HG02884 (cell line): ENCODE data around the gene HK2.
"Not testable (repeated sequence)": the region's sequence is repeated elsewhere in the genome, so short reads cannot be mapped to it uniquely, and the experiment has no call there.

Experiments used
- ATAC-seq: cut with Tn5 transposase; IDR thresholded peaks from one replicate; pipeline ENCODE4 v1.9.1; 2021; ENCODE audit warnings: mild to moderate bottlenecking, moderate library complexity; ENCODE audit not compliant: unreplicated experiment

HK2 gene

DNA sequence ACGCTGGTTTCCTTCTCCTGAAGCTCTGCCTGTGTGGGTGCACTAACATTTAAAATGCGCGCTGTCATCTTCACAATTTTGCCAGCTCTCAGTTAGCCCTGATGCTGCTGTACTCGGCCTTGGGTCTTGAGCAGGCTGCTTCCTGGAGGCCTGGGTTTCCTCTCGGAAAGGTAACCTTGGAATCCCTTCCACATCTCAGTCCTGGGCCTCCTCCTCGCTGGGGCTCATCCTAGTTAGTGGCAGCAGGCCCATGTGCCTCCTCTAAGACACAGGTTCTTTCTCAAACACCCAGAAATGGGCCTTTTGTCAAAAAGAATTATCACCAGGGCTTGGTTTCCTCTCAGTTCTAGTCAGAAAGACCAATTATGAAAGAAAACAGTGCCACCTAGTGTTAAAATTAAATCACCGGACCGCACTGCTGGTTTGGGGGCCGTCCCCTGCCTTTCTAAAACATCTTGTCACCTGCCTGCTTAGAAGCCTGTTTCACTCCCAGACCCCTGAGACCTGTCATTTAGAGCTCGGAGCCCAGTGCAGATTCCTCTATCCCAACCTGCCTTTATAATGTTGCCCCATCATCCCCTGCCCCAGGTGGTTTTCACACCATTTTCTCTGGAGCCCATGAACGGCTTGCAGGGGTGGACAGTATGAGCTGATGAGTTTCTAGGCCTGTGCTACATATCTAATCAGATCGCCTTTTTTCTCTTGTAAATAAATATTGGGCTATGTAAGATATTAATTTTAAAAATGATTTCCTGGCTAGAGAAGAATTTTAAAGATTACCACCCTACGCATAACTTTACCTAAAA is 42.4 kb downstream of the HK2 start:
- no peak for ATAC-seq

DNA sequence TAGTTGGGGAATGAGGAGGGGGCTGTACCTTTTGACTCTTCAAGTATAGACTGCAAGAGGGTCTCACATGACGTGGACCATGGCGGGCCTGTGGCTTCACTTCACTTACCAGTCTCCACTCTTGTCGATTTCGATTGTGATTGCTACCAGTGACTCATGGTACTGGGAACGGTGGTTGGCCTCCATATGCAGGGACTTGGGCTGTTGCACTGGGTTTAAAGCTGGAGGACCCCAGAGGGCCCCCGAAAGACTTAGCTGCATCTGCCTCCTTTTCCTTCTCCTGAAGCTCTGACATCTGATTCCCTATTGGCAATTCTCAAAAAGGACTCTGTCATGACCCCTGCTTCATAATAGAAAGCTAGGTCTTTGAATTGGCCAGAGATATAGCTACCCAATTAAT is 43.4 kb downstream of the HK2 start:
- no peak for ATAC-seq

DNA sequence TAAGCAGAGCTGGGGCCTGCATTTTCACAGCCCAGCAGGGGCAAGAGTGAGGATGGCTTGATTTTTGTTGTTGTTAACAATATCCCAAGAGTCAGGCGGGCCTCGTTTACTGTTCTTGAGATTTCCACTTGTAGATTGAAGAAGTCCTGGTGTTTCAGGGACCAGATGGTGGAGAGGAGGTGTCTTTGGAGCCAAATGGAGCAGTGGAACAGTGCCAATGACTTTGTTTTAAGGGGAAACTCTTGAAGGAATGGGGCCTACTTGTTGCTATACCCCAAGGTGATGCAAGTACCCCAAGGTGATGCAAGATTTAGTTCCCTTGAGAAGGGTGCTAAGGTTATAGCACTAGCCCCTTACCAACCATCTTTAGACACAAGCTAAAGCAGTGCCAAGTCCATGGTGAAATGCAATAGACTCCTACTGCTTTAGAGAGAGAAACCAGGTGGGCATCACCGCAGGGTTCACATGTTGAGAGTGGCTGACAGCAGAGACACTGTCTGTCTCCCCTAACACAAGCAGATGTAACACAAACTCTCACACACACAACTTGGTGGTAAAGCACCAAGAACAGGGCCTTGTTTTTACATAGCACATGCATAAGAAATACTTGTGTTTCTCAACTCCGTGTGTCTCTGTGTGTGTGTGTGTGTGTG is 44.0 kb downstream of the HK2 start:
- no peak for ATAC-seq

DNA sequence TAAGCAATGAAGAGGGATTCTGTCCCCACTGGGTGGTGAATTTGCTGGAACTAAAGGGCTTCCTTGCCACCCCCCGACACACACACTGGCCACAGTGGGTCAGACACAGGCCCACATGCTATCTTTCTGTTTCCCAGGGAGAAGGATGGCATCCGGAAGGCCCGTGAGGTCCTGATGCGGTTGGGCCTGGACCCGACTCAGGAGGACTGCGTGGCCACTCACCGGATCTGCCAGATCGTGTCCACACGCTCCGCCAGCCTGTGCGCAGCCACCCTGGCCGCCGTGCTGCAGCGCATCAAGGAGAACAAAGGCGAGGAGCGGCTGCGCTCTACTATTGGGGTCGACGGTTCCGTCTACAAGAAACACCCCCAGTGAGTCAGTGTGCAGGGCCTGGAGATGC is 44.6 kb downstream of the HK2 start:
- ATAC-seq, result no peak

DNA sequence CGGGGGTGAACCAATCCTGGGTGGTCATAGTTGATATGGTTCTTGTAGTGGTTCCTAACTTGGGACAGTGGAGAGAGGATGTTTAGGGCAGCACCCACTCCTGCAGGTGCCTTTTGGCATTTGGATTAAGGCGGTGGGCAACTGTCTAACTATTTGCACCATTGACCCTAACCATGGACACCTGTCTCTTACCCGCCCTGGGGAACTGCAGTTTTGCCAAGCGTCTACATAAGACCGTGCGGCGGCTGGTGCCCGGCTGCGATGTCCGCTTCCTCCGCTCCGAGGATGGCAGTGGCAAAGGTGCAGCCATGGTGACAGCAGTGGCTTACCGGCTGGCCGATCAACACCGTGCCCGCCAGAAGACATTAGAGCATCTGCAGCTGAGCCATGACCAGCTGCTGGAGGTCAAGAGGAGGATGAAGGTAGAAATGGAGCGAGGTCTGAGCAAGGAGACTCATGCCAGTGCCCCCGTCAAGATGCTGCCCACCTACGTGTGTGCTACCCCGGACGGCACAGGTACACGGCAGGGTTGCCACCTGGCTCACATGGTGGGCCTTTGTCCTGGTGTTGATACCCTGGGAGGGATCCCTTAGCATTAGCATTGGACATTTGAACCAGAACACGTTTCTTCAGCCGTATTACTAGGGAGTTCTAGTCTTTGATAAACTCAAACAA is 46.3 kb downstream of the HK2 start:
- ATAC-seq, result no peak

DNA sequence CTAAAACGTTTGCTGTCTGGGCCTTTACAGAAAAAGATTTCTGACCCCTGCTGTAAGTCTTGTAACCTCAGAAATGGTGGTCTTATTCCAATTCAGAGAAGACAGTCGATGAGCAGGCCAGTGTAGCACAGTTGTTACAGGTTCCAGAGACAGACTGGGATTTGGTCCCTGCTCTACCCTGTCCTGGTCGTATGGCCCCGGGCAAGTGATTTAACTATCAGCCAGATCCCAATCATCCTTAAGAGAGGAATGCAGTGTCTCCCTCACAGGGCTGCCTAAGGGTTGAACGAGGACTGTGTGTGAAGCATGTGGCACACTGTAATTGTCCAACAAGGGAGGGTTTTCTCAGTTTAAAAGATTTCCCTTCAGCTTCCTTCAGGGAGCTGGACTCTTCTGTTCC is 47.2 kb downstream of the HK2 start:
- no peak for ATAC-seq

DNA sequence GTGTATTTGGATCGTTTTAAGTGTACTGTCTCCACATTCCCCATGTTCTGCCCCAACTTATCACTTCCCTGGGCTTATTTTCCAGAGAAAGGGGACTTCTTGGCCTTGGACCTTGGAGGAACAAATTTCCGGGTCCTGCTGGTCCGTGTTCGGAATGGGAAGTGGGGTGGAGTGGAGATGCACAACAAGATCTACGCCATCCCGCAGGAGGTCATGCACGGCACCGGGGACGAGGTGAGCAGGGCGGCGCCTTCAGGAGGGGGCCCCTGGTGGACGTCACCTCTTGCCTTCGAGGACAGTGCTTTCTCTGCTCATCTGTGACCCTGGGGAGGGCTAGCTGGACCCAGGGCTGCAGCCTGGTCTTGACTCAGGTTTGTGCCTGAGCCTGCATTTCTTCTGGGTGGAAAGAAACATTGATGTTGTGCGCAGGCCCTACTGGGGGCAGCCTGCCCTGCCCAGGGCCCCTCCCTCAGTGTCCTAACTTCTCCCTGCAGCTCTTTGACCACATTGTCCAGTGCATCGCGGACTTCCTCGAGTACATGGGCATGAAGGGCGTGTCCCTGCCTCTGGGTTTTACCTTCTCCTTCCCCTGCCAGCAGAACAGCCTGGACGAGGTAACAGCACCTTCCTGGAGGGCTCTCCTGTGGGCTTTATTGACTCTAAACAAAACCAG is 47.8 kb downstream of the HK2 start:
- ATAC-seq, result no peak

DNA sequence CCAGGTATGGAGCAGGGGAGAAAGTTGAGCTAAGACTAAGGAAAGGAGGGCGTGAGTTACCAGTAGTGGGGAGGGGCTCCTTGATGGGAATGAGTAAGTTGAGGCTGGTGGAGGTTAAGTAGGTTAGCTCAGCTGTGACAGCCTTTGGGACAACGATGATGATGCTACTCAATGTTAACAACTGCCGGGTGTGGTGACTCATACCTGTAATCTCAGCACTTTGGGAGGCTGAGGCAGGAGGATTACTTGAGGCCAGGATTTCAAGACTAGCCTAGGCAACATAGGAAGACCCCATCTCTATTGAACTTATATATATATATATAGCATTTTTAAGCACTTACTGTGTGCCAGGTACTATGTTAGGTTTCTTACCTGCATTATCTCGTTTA is 48.4 kb downstream of the HK2 start:
- ATAC-seq, result no peak

DNA sequence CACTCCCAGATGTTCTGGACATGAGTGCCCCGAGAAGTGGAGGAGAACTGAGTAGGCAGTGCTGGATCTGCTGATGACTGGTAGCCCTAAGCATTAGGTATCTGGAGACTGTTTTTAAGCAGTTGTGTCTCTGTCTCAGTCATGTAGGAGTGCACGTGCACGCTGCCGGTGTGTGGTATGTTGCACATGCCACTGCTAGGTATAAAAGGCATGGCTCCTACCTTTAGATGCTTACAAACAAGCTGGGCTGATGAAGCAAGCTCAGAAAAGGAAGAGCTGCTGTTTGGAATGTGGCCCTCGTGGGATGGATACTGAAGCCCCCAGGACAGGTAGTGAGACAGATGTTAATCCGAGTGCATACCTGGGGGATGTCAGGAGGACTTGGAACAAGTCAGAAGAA is 49.1 kb downstream of the HK2 start:
- no peak for ATAC-seq

DNA sequence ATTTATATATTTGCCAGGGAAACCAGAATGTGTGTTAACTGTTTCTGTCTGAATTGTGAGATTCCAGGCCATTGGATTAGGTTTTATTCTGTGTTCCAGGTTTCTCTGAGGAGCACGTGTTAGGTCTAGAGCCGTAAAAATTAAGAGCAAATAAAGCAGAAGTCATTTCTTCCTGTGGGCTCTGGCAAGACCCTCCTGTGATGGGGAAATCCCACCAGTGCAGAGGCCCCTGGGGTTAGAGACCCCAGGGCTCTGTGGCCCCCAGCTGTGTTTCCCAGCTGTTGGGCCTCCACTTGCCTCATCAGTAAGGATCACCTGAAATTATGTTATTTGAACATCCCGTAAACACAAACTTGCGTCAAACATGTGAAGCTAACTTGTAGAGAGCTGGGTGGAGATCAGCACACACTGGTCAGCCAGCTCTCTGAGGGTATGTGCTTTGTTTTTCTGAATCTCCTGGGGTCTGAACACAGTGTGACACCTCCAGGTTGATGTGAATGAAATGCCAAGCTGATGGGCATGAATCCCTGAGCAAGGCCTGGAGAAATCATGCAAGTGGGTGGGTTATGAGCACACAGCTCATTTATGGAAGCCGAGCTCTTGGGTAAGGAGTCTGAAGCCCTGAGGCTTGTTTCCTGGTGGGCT is 50.3 kb downstream of the HK2 start:
- no peak for ATAC-seq

DNA sequence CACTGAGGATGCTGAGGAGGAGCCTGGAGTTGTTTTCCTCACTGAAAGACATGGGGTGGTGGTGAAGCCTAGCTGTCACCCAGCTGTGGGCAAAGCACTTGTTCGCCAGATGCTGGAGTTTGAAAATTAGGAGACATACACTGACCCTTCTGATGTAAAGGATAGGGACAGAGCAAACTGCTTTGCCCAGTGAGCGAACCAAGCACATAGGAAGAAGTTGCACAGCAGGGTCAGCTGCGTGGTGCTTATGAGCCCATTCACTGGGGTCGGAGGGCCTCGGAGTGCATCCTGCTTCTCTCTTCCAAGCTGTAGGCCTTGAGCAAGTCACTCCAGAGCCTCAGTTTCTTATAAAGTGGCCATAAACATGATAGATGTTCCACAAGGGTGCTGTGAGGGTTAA is 50.9 kb downstream of the HK2 start:
- no peak for ATAC-seq

DNA sequence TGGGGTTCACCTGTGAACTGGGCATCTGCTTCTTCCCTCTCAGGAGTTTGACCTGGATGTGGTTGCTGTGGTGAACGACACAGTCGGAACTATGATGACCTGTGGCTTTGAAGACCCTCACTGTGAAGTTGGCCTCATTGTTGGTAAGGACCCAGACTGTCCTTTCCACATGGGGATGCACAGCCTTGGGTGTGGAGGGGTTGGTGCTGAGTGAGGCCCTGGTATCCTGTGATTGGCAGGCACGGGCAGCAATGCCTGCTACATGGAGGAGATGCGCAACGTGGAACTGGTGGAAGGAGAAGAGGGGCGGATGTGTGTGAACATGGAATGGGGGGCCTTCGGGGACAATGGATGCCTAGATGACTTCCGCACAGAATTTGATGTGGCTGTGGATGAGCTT is 52.3 kb downstream of the HK2 start:
- no peak for ATAC-seq

DNA sequence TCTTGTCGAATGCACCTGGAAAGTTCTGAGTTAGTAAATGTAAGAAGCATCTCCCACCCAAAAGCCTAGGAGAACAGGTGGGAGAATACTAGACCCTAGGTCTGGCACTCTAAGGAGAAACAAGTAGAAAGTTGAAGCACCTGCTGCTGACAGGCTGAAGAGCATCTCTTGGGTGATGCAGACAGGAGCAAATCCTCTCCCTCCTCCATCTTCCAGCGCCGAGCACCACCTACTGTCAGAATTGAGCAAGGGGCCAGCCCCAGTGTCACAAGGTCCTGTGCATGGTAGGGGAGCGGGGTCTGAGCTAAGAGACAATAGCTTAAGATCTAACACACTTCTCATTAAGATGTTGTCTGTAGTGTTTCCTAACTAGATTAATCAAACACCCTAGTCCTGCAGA is 52.9 kb downstream of the HK2 start:
- ATAC-seq, result no peak

DNA sequence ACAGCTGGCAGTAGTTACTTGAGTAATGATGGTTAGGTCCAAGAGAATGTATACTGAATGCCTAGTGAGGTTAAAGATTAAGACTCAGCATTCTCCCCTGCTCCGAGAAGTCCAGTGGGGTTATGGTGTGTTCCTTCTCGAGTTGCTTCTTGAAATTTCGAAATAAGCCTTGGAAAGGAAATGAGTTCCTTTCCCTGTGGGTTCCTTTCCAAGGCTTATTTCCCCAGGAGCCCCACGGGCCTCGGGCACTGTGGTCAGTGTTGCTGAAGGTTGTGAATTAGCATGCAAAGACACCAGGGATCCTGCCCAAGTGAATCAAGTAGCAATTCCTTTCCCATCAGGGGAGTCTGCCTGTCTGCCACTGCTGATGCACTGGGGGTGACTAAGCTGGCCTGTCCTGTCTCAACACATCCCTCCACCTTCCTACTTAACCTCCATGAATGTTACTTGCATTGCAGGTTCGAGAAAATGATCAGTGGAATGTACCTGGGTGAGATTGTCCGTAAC is 53.6 kb downstream of the HK2 start:
- no peak for ATAC-seq

DNA sequence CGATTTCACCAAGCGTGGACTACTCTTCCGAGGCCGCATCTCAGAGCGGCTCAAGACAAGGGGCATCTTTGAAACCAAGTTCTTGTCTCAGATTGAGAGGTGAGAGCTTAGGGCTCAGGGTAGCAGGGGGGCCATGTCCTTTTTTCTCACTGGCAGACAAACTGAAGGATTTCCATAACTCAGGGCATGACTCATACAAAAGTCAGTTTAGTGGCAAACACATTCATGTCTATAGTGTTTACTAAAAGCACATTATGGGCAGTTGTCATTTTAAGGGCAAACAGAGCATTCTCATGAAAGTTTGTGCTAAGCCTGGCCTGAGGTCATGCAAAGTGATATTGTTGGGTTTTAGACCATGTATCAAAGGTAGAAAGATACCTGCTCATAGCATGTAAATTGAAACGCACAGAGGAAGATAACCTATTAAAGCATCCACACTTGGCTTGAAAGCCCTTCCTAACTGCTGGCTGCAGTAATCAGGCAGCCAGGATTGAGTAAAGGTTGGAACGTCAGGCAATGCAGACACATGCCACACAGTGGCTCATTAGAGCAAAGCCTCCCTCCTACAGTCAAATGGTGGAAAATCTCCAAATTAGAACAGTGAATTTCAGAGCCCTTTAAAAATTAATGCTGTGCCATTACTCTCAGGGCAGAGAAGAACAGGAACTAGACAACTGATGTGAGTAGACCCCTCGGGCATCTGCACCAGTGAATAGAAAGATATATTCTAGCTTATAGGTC is 54.2 kb downstream of the HK2 start:
- ATAC-seq, result no peak

DNA sequence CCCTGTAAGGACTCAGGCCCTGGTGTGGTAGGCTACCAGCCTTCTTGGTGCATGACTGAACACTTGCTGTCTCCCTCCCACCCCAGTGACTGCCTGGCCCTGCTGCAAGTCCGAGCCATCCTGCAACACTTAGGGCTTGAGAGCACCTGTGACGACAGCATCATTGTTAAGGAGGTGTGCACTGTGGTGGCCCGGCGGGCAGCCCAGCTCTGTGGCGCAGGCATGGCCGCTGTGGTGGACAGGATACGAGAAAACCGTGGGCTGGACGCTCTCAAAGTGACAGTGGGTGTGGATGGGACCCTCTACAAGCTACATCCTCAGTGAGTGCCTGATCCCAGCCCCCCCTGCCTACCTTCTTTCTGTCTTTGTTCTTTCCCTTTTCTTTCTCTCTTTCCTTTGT is 55.2 kb downstream of the HK2 start:
- no peak for ATAC-seq

DNA sequence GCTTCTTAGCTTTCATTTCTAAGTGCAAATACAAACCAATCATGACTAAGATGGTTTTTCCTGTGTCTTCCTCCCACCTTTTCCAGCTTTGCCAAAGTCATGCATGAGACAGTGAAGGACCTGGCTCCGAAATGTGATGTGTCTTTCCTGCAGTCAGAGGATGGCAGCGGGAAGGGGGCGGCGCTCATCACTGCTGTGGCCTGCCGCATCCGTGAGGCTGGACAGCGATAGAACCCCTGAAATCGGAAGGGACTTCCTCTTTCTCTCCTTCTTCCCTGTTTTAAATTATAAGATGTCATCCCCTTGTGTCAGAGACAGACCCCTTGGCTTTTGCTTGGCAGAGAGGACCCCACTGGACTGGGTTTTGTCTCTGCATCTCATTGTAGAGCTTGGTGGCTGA is 56.8 kb downstream of the HK2 start:
- no peak for ATAC-seq

DNA sequence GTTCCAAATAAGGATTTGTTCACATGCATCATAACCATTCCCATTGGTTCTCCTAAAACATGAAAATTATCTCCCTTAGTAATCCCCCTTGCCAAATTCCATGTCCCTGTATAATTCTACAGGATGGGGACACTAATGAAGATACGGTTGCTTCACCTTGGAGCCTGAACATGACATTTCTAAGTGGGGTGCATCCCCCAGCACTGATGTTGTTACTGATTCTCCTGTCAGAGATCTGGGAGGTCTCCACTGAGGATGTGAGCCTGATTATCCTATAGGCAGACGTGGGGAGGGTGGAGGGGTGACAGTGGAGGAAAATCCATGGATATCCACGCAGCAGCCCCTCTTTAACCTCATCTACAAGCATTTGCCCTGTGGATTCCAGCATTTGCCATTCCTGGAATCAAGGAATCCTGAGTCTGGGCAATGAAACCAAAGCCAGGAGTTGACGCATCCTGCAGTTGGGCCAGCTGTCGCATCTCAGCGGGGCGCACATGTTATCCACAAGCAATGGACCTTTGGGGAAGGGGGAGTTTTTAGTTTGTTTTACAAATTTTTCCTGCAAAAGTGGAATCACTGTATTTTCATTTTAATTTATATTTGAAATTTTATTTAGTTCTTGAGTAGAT is 57.3 kb downstream of the HK2 start:
- no peak for ATAC-seq

DNA sequence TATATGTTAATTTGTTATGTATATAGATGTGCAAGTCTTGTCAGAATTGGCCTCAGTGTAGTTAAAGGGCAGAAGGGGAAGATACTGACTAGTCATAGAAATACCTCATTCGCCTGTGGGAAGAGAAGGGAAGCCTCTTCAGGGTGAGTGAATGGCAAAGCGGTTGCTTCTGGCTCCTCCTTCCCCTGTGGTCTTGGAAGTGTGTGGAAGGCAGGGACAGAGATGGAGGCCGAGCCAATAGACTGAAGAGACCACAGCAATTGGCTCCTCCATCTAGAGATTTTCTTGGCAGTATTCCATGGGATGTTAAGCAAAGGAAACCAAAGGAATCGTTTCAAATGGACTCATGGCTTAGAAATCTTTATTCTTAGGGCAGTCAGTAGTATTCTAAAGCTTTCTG is 57.9 kb downstream of the HK2 start:
- not testable (repeated sequence) for ATAC-seq

DNA sequence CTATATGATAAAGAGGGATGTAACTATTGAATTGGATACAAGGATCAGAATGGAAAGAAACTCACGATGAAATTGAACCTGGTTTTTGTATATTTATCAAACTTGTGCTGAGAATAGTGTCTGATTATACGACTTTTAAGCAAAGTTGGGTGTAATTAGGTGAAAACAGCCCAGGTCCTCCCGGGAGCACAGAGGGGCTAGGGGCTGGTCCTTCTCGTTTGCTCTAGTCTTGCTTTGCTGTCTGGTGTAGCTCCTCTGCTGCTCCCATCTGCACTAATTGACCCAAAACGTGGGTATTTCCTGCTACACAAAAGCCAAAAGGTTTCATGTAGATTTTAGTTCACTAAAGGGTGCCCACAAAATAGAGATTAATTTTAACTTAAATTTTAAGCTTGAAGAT is 58.7 kb downstream of the HK2 start:
- ATAC-seq, result no peak
